Gastrocnemius medialis (tissue), 4 donors: ENCODE measurements around the gene AFAP1.

Source experiments
- POLR2A ChIP-seq, 2 donors: fragments of 450-650 bp; IDR thresholded peaks; one replicate each; pipeline ENCODE4 v1.6.1; 2017; ENCODE audit warnings: antibody characterized with exemption in 2 of 2, mild to moderate bottlenecking in 2 of 2, moderate library complexity in 2 of 2
- TF ChIP-seq, protein P1 (sequence below), 5 experiments: fragments of 450-650 bp in 3 of 5; fragments of 200-600 bp in 2 of 5; sonication (generic) in 2 of 5; IDR thresholded peaks in 4 of 5; conservative IDR thresholded peaks in 1 of 5; 1 replicate in 4 of 5; 2 replicates in 1 of 5; pipeline ENCODE4 v1.5.1; 2016 to 2019; ENCODE audit warnings: antibody characterized with exemption in 5 of 5, mild to moderate bottlenecking in 3 of 5, moderate library complexity in 3 of 5

DNA sequence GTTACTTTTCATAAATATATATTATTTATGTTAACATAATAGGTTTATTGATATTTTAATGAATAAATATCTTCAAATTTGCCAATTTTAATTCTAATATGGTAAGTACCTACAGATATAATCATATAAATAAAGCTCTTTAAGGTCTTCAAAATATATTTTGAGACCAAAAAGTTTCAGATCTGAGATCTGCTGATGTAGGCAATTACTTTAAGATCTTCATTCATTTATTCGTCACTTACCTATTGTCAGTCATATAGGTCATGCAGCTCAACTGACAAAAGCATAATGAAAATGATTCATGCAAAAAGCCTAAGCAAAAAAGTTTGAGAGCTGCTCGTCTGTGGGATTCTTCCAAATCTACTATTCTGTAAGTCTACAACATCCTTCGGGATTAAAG lies 64.8 kb downstream of the AFAP1 start:
- TF ChIP-seq, protein P1, sequence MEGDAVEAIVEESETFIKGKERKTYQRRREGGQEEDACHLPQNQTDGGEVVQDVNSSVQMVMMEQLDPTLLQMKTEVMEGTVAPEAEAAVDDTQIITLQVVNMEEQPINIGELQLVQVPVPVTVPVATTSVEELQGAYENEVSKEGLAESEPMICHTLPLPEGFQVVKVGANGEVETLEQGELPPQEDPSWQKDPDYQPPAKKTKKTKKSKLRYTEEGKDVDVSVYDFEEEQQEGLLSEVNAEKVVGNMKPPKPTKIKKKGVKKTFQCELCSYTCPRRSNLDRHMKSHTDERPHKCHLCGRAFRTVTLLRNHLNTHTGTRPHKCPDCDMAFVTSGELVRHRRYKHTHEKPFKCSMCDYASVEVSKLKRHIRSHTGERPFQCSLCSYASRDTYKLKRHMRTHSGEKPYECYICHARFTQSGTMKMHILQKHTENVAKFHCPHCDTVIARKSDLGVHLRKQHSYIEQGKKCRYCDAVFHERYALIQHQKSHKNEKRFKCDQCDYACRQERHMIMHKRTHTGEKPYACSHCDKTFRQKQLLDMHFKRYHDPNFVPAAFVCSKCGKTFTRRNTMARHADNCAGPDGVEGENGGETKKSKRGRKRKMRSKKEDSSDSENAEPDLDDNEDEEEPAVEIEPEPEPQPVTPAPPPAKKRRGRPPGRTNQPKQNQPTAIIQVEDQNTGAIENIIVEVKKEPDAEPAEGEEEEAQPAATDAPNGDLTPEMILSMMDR (IDR thresholded peaks at IDR 0.05 in 4 of 5, conservative IDR thresholded peaks at IDR 0.05 in 1 of 5) = no peak
- TF ChIP-seq POLR2A (IDR thresholded peaks at IDR 0.05) = no peak
